B cell (primary cell): ENCODE data around the gene TMEFF1. TPM values are rescaled to one million over a fixed set of nuclear protein-coding genes. Genes with fewer than 3 reads are reported as not detected.

Experiments
- ATAC-seq: fragments of 200-7000 bp; cut with Tn5 transposase; one replicate; pipeline ENCODE4 v1.10.0; 2021; ENCODE audit warnings: low read depth, mild to moderate bottlenecking, moderate number of reproducible peaks, moderate library complexity
- CTCF ChIA-PET: fragments of 350-600 bp; sonication (Branson Sonifier 250); formaldehyde crosslinking; loops from one replicate; lab custom pipeline; 2021; ENCODE audit warnings: antibody characterized with exemption, inconsistent platforms; lab: Charles Lee
- POLR2A ChIA-PET: fragments of 350-600 bp; sonication (Branson Sonifier 250); formaldehyde crosslinking; loops from one replicate; lab custom pipeline; 2021; ENCODE audit warnings: antibody characterized with exemption; lab: Charles Lee
- DNase-seq: peaks from one replicate; pipeline ENCODE4 v3.0.0; 2013
- H2AFZ ChIP-seq: 2 replicates; pipeline ENCODE4 v1.6.1; 2012; ENCODE audit warnings: mild to moderate bottlenecking, low read depth, low read length; ENCODE audit not compliant: insufficient read depth, poor library complexity, severe bottlenecking
- H3K27ac ChIP-seq, 2 donors: 1 replicate in 1 of 2; 2 replicates in 1 of 2; pipeline ENCODE4 v1.5.1; 2012 to 2013; ENCODE audit warnings: low read length in 2 of 2, mild to moderate bottlenecking in 2 of 2, moderate library complexity in 1 of 2
- H3K27me3 ChIP-seq, 4 experiments: fragments of 200-600 bp in 1 of 4; sonication (generic) in 1 of 4; replicated peaks in 1 of 4; 1 replicate in 2 of 4; 2 replicates in 2 of 4; pipeline versions ENCODE4 v1.6.1 to v1.7.0; 2013 to 2016; ENCODE audit warnings: low read length in 3 of 4, mild to moderate bottlenecking in 2 of 4, mixed read lengths in 1 of 4, moderate library complexity in 1 of 4; ENCODE audit not compliant: insufficient read depth in 4 of 4, control insufficient read depth in 3 of 4; ENCODE audit errors: control extremely low read depth in 1 of 4
- H3K36me3 ChIP-seq, 2 experiments: replicated peaks in 1 of 2; 1 replicate in 1 of 2; 2 replicates in 1 of 2; pipeline versions ENCODE4 v1.6.1 to v1.7.1; 2013; ENCODE audit warnings: low read length in 1 of 2; ENCODE audit not compliant: insufficient read depth in 2 of 2, control insufficient read depth in 1 of 2; ENCODE audit errors: control extremely low read depth in 1 of 2, extremely low read depth in 1 of 2
- H3K4me1 ChIP-seq, 2 donors: fragments of 200-600 bp in 1 of 2; sonication (generic) in 1 of 2; 1 replicate in 1 of 2; 2 replicates in 1 of 2; pipeline versions ENCODE4 v1.5.1 to v1.6.1; 2013 to 2017; ENCODE audit warnings: low read length in 2 of 2; ENCODE audit not compliant: control insufficient read depth in 2 of 2, insufficient read depth in 2 of 2
- H3K4me2 ChIP-seq: replicated peaks from 2 replicates; pipeline ENCODE3; 2012; ENCODE audit warnings: mild to moderate bottlenecking, low read depth, low read length; ENCODE audit not compliant: poor library complexity, severe bottlenecking
- H3K4me3 ChIP-seq, 5 experiments: fragments of 200-600 bp in 1 of 5; sonication (generic) in 1 of 5; 1 replicate in 3 of 5; 2 replicates in 2 of 5; pipeline versions ENCODE4 v1.5.1 to v1.7.0; 2011 to 2016; ENCODE audit warnings: low read length in 4 of 5, mild to moderate bottlenecking in 4 of 5, low read depth in 2 of 5, control low read depth in 1 of 5, moderate library complexity in 1 of 5; ENCODE audit not compliant: insufficient read depth in 1 of 5; ENCODE audit errors: control extremely low read depth in 1 of 5, extremely low read depth in 1 of 5
- H3K79me2 ChIP-seq: fragments of 200-600 bp; sonication (generic); one replicate; pipeline ENCODE4 v1.6.0; 2016; ENCODE audit warnings: low read length; ENCODE audit not compliant: control insufficient read depth, insufficient read depth
- H3K9ac ChIP-seq: fragments of 200-600 bp; sonication (generic); 2 replicates; pipeline ENCODE4 v1.6.1; 2017; ENCODE audit warnings: mild to moderate bottlenecking, low read length, moderate library complexity
- H3K9me3 ChIP-seq, 3 donors: one replicate each; pipeline versions ENCODE4 v1.6.1 to v1.7.1; 2013; ENCODE audit warnings: low read length in 2 of 3; ENCODE audit not compliant: control insufficient read depth in 2 of 3, insufficient read depth in 1 of 3; ENCODE audit errors: control extremely low read depth in 1 of 3
- H4K20me1 ChIP-seq: 2 replicates; pipeline ENCODE4 v1.6.0; 2012; ENCODE audit warnings: mild to moderate bottlenecking, low read length; ENCODE audit not compliant: insufficient read depth, control insufficient read depth, poor library complexity, severe bottlenecking
- H3K27ac Mint-ChIP-seq: one replicate; pipeline ENCODE4 v1.8.0; 2021; ENCODE audit warnings: mixed read lengths
- H3K27me3 Mint-ChIP-seq: one replicate; pipeline ENCODE4 v1.8.0; 2021; ENCODE audit warnings: mixed read lengths
- H3K4me1 Mint-ChIP-seq: one replicate; pipeline ENCODE4 v1.8.0; 2021; ENCODE audit warnings: mixed read lengths
- H3K4me3 Mint-ChIP-seq: one replicate; pipeline ENCODE4 v1.8.0; 2021; ENCODE audit warnings: mixed read lengths
- H3K9me3 Mint-ChIP-seq: one replicate; pipeline ENCODE4 v1.8.0; 2022; ENCODE audit warnings: mixed read lengths; ENCODE audit not compliant: insufficient read depth
- CTCF ChIP-seq: fragments of 200-600 bp; IDR thresholded peaks from one replicate; pipeline ENCODE4 v1.8.0; 2022; ENCODE audit warnings: antibody characterized with exemption, mild to moderate bottlenecking
- EZH2 ChIP-seq: IDR thresholded peaks from 2 replicates; pipeline ENCODE4 v1.6.1; 2012; ENCODE audit warnings: borderline replicate concordance, low read depth, mild to moderate bottlenecking, moderate library complexity, low read length; ENCODE audit not compliant: insufficient read depth, poor library complexity, severe bottlenecking
- WGBS: methylation state at CpG from one replicate; pipeline ENCODE4 v1.1.5; 2013; ENCODE audit warnings: missing lambda C conversion rate; ENCODE audit not compliant: insufficient coverage; 5-methylcytosine and 5-hydroxymethylcytosine counted together
- intact Hi-C: fragments of 100-400 bp; cut with micrococcal nuclease; formaldehyde crosslinking; loops from one replicate; pipeline ENCODE4 v1.10.0; 2022
- polyA plus RNA-seq: library from polyadenylated mRNA; depleted of rRNA; stranded (reverse); fragments of >200 nt; gene quantifications from 2 replicates; pipeline ENCODE4 v1.2.3, GENCODE V29; 2012
- total RNA-seq, 2 donors: library from RNA; stranded (reverse); fragments of 120-200 nt in 1 of 2; gene quantifications; 1 replicate in 1 of 2; 2 replicates in 1 of 2; pipeline versions ENCODE4 v1.2.3 to v1.2.4, GENCODE V29; 2013 to 2022

Gene TMEFF1
- total and polyA plus RNA-seq, 2 donors (not counting 1 experiment from before 2014, with no cell fraction given): not detected

GRCh38 chr9:100437860-100438805 lies 34.8 kb upstream of the TMEFF1 start:
- intact Hi-C loops: loop anchor here (1.0 to 10.0 kb wide), 4 partner anchors 12 to 1643 kb away; partner anchors contain the start of gene ANKS6
- H2AFZ ChIP-seq: no peak overlapping the region
- H4K20me1 ChIP-seq: no peaks in the 10 kb centered on the region
- DNase-seq: peak; percentile 72
- no peak overlapping the region for H3K9ac ChIP-seq
- ChIA-PET POLR2A (no interaction called here), CTCF (interaction anchor here (0.6 to 3.4 kb wide), 14 partner anchors 9 to 1273 kb away, joined by 3 to 12 read pairs (median 4); partner anchors contain the start of genes MSANTD3 and TEX10)
- no peaks in the 10 kb centered on the region for H3K4me1 Mint-ChIP-seq
- no peaks in the 10 kb centered on the region for H3K27me3 ChIP-seq
- no peaks in the 10 kb centered on the region for H3K9me3 ChIP-seq
- H3K79me2 ChIP-seq: peaks cover 4% of the 10 kb centered on the region
- peaks cover 0 to 3% of the 10 kb centered on the region in 2 experiments for H3K36me3 ChIP-seq
- no CpG with 5 or more reads among the region's 1 CpG for WGBS
- no peaks in the 10 kb centered on the region for H3K4me1 ChIP-seq
- no peaks in the 10 kb centered on the region for H3K27me3 Mint-ChIP-seq
- peak; percentile 81 for ATAC-seq
- TF ChIP-seq EZH2 (no peak), CTCF (peak; percentile 99)
- no peaks in the 10 kb centered on the region for H3K9me3 Mint-ChIP-seq
- H3K4me3 Mint-ChIP-seq: no peak overlapping the region
- no peak overlapping the region for H3K27ac Mint-ChIP-seq
- no peak overlapping the region for H3K4me2 ChIP-seq
- no peak overlapping the region for H3K27ac ChIP-seq
- H3K4me3 ChIP-seq: no peak overlapping the region

- Histone ChIP-seq H3K4me2 (no peak overlapping the region), H2AFZ (no peak overlapping the region), H3K4me1 (no peaks in the 10 kb centered on the region), H4K20me1 (no peaks in the 10 kb centered on the region), H3K9me3 (no peaks in the 10 kb centered on the region), H3K27ac (no peak overlapping the region), H3K9ac (no peak overlapping the region), H3K27me3 (no peaks in the 10 kb centered on the region), H3K79me2 (no peaks in the 10 kb centered on the region), H3K4me3 (no peak overlapping the region), H3K36me3 (peaks cover 1 to 7% of the 10 kb centered on the region in 2 experiments)
- 60% methylated on average over 1 of the region's 3 CpGs for WGBS
- H3K4me1 Mint-ChIP-seq: no peaks in the 10 kb centered on the region
- no peak for TF ChIP-seq EZH2
- no peak for TF ChIP-seq CTCF
- ChIA-PET POLR2A (no interaction called here), CTCF (interaction anchor here (3.4 kb wide), 1 partner anchor 13 kb away, joined by 11 read pairs; the partner anchor contains the start of gene MSANTD3)
- H3K27ac Mint-ChIP-seq: no peak overlapping the region
- no peaks in the 10 kb centered on the region for H3K9me3 Mint-ChIP-seq
- H3K27me3 Mint-ChIP-seq: no peaks in the 10 kb centered on the region
- no peak for ATAC-seq
- H3K4me3 Mint-ChIP-seq: no peak overlapping the region
- intact Hi-C loops: no loop called here
- no peak for DNase-seq
Observed at GRCh38 chr9:100440071-100440470, 32.9 kb upstream of the TMEFF1 start.
